HTERT RPE-1 (cell line): ENCODE data around the gene SETD7.

ENCODE experiments used
- in situ Hi-C: fragments of 300-500 bp; cut with MboI; formaldehyde crosslinking; loops from 4 replicates; pipeline ENCODE4 v1.14.3; 2020; ENCODE audit warnings: low sequenced_read_pairs

The SETD7 gene

DNA sequence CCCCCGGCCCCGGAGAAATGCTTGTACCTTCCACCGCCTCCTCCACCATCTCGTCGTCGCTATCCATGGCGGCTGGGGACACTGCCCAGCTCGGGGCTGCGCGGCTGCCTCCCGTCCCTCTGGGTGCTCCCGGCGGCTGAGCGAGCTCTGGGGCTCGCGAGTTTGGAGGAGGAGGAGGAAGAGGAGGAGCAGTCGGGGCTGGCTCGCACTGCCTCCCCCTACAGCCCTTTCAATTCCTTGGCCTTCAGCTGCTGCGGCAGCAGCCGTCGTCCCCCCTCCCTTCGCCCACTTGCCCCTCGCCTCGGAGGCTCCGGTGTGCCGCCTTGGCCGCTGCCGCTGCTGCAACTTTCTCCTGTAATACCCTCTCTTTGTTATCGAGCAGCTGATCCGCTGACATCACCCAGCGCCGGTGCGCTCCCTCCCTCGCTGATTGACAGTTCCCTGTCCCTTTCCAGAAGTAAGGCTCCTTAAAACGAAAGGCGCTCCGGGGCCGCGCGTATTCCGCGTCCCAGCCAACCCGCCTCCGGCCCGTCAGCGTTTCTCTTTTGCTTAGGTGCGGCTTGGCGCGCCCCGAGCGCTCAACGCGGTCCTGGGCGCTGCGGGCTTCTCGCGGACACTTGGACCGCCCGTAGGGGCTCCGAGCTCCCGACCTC, at the start of gene SETD7:
Gene SETD7 (minus strand): TSS at position 149 of the 653 bp plus-strand sequence. CDS start 82 bp downstream, at position 67.
- in situ Hi-C loops, result no loop called here

DNA sequence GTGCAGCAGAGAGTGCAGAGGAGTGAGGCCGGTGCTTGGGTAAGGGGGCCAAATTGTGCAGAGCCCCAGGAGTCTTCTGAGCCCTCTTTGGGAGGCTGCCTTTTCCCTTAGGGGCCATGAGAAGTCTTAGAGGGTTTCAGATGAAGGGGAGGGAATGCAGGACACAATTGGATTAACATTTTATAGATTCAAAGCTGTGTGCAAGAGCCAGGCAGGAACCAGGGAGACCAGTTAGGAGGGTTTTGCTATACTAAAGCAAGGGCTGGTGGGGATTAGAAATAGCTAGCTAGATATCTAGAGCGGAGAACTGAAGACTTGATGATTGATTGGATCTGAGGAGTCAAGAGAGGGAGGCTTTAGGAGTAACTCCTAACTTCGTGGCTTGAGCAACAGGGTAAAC, 49.5 kb upstream of the SETD7 start:
- in situ Hi-C loops, result no loop called here

DNA sequence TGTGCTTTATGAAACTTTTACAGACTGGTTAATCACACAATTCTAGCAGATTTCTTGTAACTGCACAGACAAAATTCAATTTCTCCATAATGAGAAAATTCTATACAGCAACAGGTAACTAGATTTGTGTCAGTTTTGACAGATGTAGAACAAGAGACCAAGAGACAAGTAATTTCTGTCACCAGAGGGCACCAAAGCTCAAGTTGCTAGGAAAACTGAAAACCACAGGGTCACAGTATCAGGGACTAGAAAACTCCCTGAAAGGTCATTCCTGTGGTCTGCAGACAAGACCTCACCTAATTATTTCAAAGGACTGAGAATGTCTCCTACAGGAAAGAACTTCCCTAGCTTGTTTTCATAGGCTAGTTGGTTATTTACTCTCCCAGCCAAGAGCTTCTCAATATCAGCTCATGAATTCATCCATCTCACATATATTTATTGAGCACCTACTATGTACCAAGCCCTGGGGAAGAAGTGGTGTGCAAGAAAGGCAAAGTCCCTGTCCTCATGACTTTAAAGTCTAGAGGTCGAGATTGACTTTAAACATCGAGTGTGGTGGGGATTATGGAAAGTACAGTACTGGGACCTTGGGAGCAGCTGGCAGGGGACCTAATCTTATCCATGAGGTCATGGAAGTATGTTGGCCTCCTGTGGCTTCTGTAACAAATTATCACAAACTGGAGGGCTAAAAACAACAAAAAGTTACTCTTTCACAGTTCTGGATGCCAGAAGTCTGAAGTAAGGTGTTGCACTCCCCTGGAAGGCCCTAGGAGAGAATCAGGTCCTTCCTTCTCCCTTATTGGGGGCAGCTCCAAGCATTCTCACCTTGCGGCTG, 47.8 kb upstream of the SETD7 start:
- in situ Hi-C loops, result no loop called here

DNA sequence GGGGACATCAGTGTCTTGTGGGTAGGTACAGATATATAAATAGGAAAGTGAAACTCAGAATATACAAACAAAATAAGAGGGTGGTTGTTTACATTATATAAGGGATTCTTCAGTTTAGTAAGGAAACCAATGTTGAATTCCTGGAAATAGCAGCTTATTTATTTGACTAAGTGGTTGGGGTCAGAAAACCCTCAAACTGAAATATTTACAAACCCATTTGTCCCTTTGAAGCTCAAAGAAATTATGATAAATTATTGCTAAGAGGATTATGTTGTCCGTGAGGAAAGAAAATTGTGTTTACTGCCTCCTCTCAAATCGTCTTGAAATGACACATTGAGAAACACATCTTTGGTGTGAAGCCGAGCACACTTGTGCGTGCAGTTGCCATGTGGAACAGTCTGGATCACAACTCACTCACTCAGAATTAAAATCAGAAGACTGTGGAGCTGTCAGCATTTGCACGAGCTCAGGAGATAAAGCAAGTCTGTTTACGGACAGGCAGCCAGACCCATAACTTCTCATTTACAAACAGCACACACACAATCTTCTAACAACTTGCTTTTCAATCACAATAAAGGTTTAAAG, 46.8 kb upstream of the SETD7 start:
- in situ Hi-C loops, result no loop called here

- in situ Hi-C loops, result no loop called here
Measured at GRCh38 chr4:139600662-139601061, 44.6 kb upstream of the SETD7 start.

DNA sequence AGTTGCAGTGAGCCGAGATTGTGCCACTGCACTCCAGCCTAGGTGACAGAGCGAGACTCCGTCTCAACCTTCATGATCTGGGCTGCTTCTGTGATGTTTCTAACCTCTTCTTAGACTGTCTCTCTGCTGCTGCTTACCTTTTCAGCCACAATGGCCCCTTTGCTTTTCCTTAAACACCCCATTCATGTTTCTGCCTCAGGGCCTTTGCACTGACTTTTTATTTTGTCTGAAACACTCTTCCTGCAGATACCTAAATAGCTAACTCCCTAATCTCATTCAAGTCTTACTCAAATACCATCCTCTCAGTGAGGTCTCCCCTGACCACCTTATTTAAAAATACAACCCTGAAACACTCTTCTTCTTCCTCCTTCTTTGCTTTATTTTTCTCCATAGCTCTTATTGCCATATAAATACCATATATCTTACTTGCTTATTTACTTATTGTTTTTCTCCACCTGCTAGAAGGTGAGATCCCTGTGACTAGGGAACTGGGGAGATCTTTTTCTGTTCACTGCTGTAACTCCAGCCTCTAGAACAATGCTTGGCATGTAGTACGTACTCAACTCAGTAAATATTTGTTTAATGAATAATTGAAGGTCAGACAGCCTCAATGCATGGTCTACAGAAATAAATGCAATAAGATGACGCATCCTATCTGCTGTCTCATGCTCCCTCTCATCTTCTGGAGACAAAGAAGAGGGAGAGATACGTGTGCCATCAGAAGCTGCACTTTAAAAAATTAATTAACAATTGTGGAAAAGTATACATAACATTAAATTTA, 43.8 kb upstream of the SETD7 start:
- in situ Hi-C loops, result no loop called here

DNA sequence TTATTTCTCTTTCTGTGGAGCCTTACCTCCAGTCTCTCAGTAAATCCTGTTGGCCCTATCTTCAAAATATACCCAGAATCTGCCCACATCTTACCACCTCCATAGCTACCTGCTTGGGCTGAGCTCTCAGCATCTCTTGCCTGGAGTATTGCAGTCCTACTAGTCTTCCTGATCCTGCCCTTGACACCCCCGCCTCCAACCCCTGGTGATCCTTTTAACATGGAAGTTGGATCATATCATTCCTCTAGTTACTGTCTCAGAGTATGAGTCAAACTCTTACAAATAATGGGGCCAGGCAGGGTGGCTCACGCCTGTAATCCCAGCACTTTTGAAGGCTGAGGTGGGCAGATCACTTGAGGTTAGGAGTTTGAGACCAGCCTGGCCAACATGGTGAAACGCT, 43.1 kb upstream of the SETD7 start:
- in situ Hi-C loops, result no loop called here

DNA sequence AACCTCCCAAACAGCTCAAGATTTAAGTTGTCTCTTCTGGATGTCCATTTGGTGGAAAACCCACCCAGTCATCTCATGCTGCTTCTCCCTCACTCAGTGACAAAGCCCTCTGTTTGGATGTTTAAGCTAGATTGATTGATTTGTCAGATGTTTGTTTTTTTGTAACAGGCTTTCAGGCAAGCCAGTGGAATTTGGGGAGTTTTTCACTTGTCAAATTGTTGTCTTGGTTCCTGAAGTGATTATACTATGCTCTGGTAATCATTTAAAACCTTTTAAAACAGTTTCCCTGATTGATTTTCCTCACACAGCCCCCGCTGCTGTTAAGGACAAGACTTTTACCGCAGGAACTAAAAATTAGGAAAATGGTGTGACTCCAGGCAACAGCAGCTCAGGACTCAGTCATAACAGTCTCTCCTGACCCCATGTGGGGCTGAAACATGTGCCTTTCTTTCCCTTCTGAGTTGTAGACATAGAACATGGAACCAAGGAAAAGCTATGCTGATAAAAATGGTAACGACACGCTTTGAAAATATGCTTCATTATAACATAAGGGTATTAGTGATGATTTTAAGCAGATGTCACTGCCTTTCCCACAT, 40.8 kb upstream of the SETD7 start:
- in situ Hi-C loops, result no loop called here

GRCh38 chr4:139596034-139596683, 40.1 kb upstream of the SETD7 start:
- in situ Hi-C loops, result no loop called here

GRCh38 chr4:139594591-139595185, 38.7 kb upstream of the SETD7 start:
- in situ Hi-C loops, result no loop called here

DNA sequence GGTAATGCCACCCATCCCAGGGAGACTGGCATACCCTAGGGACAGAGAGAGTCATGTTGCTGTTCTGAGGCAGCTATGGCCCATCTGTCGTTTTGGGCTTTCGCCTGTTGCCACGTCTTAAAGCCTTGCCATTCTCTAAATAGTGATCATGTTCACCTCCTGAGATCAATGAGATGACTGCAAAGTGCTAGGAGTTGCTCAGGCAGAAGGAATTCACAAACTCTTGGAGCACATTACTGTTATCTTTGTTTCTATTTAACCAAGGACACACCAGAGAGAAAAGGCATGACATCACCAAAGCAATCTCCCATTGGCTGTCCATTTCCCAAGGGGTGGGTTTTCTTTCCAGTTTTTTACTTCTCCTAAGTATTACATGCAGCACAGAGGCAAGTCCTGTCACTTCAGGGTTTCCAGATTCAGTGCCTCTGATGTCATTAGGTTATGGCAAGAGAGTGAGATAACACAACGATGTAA, 37.1 kb upstream of the SETD7 start:
- in situ Hi-C loops, result no loop called here

- in situ Hi-C loops, result no loop called here
Measured at GRCh38 chr4:139589336-139590018, 33.5 kb upstream of the SETD7 start.

DNA sequence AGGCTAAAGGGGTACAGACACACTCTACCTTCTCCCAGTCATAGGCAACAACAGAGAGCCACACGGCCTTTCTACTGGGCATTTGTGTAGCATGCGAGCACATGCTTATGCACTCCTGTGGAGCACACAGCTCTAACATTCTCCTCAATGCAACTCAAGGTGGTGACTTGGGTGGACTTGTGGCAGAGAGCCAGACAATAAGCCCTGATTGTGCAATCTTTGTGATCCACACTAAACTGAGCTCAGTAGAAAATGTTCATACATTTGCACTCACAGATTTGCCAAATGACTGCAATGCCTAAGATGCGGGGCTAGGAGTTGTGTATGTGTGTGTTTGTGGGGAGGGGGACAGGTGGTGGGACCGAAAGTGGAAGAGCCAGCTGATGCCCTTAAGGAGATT, 31.4 kb upstream of the SETD7 start:
- in situ Hi-C loops, result no loop called here

DNA sequence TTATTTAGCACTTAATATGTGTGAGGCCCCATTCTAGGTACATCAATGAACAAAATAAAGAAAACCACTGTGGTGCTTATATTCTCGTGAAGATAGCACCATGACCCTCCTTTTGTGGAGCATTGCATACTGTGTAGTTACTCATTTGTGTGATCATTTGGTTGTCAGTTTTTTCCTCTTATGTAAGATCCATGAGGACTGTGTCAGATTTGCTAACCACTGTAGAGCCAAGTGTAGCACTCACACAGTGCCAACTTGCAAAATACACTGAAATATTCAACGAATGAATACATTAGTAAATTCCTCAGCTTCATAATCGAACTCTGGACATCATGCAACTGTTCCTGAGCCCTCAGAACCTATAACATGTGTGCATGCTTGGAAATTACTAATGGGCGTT, 29.5 kb upstream of the SETD7 start:
- in situ Hi-C loops, result no loop called here

- in situ Hi-C loops, result no loop called here
Measured at GRCh38 chr4:139584784-139585183, 28.8 kb upstream of the SETD7 start.

DNA sequence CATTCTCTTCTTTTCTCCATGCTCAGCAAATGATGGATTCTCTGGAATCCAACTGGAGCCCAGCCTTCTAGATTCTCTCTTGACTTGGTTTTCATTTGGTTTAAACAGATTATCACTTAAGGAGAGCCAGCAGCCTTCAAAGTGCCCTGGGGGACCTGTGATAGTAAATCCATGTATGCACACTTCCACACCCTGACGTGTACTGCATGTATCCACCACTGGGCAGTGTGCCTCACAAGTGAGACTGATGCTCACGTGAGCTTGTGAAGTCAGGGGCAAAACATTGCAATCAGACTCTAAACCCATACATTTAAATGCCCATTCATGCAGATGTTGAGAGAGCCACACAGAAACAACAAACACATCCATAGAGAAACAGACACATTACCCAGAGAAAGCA, 28.0 kb upstream of the SETD7 start:
- in situ Hi-C loops, result no loop called here

GRCh38 chr4:139582044-139582443, 26.0 kb upstream of the SETD7 start:
- in situ Hi-C loops, result no loop called here

GRCh38 chr4:139581096-139581495, 25.1 kb upstream of the SETD7 start:
- in situ Hi-C loops, result no loop called here

GRCh38 chr4:139576219-139576618, 20.2 kb upstream of the SETD7 start:
- in situ Hi-C loops, result no loop called here
